ELF-1 (cell line): ENCODE measurements around the gene SCN1A.
A peak's percentile ranks its signal among the peaks of the same experiment; 100 is the strongest.
"Not testable (repeated sequence)": the region's sequence is repeated elsewhere in the genome, so short reads cannot be mapped to it uniquely, and the experiment has no call there.

ENCODE experiments used
- DNase-seq: peaks from one replicate; pipeline ENCODE4 v3.0.0-alpha.2; 2016; ENCODE audit warnings: low read depth, low spot score

The SCN1A gene

DNA sequence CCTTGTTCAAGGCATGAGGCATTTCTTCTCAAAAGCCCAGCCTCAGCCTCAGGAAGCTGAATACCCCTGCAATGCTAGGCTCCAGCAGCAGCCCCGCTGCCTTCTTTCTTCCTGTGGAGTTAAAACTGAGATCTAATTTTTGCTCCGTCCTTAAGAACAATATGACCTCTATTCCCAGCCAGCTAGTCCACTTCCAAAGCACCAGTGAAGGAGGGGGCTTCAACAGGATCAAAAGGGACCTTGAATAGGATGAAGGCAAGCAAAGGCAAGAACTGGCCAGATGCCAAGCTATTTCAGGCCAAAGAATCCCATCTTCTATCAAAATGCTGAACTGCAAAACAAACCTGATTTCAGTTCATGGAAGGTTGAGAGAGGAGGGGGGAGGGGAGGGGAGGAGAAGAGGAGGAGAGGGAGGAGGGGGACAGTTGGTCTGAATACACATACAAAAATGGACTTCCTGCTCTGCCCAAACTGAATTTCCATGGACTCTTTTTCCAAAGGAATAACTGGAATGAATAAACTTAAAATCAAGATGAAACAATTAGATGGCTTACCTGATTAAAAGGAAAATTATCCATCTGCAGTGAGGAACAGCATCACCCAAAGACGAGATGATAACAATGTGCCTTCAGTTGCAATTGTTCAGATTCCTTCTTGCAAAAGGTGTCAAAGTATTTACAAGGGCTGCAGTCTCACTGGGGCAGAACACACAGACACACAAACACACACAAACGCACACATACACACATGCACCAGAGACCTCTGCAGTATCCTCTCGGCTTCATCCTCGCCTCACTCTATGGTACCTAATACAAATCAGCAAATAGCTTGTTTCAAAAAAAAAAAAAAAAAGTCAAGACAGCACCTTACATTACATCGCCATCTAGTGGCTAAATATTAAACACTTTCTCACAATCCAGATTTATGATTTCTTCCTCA lies at the start of gene SCN1A:
Gene SCN1A, minus strand, starts transcription at position 804 of the 939 bp plus-strand sequence. CDS start 54,399 bp downstream, outside the sequence.
- DNase-seq, result peak; percentile 9

DNA sequence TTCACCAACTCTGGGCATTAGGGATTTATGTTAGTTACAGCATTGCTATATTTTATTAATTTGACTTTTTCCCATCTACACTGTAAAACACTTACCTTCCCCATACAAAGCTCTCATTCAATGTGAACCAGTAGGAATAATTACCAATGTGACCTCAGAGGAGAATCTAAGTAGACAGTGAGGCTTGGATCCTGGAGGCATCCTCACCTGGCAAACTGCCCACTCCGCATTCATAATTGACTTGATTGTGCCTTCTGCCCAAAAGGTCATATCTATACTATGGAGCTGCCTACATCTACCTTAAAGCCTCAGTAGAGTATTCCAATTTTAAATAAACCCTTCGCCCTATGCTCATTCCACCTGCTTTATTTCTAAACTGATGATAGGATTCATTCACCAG lies 45.4 kb upstream of the SCN1A start:
- DNase-seq, result no peak

DNA sequence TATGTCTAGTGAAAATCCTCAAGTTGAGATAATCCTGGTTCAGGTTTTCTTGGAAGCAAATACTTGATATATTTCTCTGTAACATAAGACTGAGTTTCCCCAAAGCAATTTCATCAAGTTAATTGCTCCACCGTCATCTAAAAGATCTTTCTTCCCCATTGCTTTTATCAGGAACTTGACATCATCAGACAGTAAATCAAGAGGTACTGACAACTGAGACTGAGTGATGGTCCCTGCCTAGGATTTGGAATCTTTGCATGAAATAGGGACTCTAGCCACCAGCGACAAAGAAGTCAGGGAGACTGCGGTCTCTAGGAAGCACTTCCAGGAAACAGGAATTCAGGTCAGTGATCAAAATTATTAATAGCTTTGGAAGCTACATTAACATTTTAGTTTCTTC lies 43.4 kb upstream of the SCN1A start:
- DNase-seq, result no peak

DNA sequence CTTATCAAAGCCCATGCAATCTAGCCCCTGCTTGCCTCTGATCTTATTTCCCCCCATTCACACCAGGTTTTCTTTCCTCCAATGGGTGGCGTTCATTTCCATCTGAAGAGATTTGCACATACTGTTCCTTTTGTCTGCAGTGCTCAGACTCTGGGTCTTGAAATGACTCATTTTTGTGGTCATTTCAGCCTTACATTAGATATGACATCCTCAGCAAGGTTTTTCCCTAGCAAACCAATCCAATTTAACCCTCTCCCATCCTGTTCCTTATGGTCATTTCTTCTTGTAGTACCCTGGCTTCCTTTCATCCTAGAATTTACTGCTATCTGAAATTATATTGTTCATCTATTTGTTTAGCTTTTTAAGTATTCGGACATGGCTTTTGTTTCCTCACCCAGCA lies 42.5 kb upstream of the SCN1A start:
- no peak for DNase-seq

DNA sequence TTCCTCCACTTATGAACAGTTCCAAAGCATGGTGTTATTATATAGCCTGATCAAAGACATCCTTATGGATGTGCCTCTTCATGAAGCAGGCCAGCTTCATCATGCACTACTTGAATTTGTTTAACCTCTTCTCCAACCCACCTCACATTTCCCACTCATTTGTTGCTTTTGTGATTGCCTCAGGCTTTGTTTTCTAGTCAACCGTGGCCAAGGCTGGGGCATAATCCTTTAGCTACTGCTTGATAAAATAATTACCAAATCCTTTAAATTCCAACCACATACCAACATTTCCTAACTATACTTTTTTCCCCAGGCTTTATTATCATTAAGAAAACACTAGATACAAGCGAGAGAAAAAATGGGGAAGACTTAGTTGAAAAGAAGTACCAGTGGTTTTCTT lies 39.6 kb upstream of the SCN1A start:
- no peak for DNase-seq

DNA sequence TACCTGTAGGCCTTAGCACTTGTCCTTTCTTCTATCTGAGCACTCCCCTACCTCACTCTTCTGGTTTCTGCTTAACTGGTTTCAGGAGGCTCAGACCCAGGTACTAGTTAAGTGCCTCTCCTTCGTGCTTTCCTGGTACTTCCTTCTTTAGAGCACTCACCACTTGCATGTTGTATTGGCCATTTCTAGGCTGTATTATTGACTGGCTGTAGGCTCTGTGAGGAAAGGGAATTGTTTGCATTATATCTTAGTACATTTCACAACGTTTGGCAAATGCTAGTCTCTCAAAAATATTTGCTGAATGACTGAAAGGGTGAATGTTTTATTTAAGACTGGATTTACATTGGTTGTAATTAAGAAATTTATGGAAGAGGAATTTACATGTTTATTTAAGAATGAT lies 36.0 kb upstream of the SCN1A start:
- no peak for DNase-seq

- no peak for DNase-seq
Measured at GRCh38 chr2:166158546-166158945, 30.7 kb upstream of the SCN1A start.

DNA sequence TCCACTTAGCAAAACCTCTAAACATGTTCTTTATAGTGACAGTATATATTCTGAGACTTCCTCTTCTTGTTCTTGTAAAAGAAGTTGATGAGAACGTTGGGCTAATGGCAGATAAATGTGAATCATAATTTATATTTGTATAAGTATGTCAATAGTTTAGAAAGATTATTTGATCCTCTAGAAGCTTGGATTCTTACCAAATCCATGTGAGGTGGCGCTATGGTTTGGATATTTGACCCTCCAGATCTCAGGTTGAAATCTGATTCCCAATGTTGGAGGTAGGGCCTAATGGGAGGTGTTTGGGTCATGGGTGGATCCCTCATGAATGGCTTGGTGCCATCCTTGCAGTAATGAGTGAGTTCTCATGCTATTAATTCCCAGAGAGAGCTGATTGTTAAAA lies 29.8 kb upstream of the SCN1A start:
- DNase-seq, result no peak

DNA sequence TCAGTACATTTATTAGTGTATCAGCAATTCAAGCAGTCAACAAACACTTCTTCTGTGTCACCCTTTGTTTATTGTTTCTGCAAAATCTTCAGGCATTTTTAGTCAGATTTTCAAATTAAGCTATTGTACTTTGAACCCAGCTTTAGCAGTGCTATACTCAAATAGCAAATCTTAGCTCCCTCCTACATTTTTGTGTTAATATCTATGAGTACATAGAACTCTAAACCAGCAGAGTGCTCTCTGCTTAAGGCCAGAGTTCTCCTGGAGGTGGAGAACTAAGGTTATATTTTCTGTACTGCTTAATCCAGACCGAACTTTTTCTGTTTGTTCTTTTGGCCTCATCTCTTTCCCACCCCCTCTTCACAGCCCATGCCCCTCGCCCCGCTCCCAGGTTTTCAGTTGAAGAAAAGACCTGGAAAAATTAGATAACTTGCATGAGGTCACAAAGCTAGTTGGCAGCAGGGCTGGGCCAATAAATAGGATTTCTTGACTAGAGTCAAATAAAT lies 29.2 kb upstream of the SCN1A start:
- no peak for DNase-seq

DNA sequence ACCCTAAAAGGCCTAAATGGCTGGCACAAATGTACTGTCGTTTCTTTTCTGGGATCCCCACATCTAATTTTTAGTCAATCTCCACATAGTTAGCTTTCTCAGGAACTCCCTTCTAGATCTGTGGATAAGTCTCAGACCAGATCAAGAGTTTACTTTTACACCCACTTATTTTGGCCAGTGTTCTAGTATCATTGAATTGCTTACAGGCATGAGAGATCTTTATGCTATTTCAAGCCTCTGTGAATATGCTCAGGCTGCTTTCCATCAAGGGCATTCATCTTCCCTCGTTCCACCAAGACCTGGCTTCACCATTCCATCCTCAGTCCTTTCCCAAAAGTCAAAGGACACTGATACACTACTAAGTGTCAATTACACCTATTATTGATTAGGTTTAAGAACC lies 27.8 kb upstream of the SCN1A start:
- DNase-seq, result no peak

GRCh38 chr2:166154685-166155338 lies 27.0 kb upstream of the SCN1A start:
- DNase-seq, result no peak

DNA sequence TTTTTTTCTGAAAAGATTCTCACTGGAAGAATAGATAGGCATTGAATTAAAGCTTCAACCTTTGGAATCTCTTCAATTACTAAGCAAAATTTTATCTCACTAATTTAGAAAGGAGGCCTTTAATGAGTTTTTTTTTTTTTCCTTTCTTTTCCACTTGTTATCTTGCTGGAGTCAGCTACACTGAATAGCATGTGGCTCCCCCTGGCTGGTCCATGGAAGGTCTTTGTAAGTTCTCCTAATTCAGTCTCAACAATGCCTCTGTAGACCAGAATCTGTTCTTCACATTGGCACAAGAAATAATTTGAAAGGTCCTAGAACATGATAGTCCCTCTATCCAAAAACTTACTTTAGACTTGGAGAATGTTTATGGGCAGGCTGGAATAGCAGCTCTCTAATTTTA lies 24.2 kb upstream of the SCN1A start:
- DNase-seq, result no peak

GRCh38 chr2:166148500-166149400 lies 20.9 kb upstream of the SCN1A start:
- DNase-seq, result no peak

GRCh38 chr2:166147883-166148282 lies 20.1 kb upstream of the SCN1A start:
- DNase-seq, result no peak

DNA sequence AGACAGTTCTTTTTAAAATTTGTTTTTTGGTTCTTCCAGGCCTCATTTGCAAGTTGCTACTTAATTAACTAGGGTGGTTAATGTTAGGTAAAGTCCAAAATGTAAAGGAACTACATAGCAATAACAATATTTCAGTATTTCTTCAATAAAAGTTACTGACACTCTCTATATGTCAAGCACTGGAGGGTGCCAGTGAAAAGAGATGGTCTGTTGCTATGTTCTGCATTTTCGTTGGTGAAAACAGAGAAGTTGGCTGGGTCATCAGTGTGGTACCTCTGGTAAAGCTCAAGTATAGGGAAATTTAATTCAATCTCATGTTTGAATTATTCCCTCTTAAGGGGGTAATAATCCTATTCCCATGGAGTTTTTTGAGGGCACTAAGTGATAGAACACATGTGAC lies 16.3 kb upstream of the SCN1A start:
- DNase-seq, result no peak

DNA sequence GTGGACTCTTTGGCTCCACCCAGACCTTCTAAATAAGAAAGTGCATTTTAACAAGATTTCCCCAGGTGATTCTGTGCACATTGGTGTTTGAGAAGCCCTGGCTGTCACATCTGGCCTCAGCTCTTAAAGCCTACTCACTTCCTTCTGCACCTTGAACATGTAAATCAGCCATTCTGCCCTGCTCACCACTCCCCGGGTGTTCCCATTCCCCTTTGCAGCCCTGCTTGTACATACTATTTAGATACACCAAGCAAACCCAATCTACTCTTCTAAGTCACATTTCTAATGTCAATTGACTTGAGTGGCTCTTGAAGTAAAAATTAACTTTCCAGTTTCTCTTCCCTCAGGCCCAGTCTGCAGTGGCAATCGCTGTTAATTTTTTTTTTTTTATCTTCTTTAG lies 13.1 kb upstream of the SCN1A start:
- no peak for DNase-seq

DNA sequence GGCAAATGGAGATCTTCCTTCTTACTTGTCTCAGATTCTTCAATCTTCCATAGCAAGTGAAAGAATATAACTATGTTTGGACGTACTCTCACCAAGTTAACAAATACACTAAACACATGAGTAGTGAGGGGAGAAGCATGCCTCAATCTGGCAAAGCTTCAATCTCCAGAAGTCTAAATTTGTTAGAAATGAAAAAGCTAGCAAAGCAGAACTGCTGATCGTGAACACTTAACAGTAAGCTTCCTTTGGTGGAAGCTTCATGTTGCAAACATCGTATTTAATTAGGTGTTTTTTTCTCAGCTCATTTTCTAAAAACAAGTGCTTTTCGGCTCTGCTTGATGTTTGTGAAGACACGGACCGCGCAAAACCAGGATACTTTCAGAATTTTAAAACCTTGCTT lies 12.7 kb upstream of the SCN1A start:
- DNase-seq, result no peak

DNA sequence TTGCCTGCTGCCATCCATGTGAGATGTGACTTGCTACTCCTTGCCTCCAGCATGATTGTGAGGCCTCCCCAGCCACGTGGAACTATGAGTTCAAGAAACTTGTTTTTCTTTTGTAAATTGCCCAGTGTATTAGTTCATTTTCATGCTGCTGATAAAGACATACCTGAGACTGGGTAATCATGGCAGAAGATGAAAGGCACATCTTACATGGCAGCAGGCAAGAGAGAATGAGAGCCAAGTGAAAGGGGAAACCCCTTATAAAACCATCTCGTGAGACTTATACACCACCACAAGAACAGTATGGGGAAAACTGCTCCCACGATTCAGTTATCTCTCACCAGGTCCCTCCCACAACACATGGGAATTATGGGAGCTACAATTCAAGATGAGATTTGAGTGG lies 11.7 kb upstream of the SCN1A start:
- not testable (repeated sequence) for DNase-seq

DNA sequence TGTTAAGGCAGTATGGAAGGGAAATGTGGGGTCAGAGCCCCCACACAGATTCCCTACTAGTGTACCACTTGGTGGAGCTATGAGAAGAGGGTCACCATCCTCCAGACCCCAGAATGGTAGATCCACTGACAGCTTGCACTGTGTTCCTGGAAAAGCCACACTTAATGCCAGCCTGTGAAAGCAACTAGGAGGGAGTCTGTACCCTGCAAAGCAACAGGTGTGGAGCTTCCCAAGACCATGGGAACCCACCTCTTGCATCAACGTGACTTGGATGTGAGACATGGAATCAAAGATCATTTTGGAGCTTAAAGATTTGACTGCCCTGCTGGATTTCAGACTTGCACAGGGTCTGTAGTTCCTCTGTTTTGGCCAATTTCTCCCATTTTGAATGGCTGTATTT lies 10.8 kb upstream of the SCN1A start:
- DNase-seq, result no peak

GRCh38 chr2:166138144-166138543 lies 10.3 kb upstream of the SCN1A start:
- peak; percentile 12 for DNase-seq

DNA sequence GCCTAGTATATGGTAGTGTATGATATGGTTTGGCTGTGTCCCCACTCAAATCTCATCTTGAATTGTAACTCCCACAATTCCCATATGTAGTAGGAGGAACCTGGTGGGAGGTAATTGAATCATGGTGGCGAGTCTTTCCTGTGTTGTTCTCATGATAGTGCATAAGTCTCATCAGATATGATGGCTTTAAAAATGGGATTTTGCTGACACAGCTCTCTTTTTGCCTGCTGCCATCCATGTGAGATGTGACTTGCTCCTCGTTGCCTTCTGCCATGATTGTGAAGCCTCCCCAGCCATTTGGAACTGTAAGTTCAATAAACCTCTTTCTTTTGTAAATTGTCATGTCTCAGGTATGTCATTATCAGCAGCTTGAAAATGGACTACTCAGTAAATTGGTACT lies 9.5 kb upstream of the SCN1A start:
- DNase-seq, result no peak

- DNase-seq, result no peak
Measured at GRCh38 chr2:166135849-166136258, 8.0 kb upstream of the SCN1A start.
